Midbrain (tissue), 1 donor: ENCODE results near the gene DMWD.
"Not testable (repeated sequence)": the region's sequence is repeated elsewhere in the genome, so short reads cannot be mapped to it uniquely, and the experiment has no call there.

Source experiments
- DNase-seq: peaks from one replicate; lab custom pipeline; 2025; lab: John Stamatoyannopoulos, UW

The DMWD gene

GRCh38 chr19:45751483-45751882 is 41.2 kb downstream of the DMWD start:
- not testable (repeated sequence) for DNase-seq

- DNase-seq = no peak
Measured at GRCh38 chr19:45747513-45747912, 45.1 kb downstream of the DMWD start.

- DNase-seq = no peak
Measured at GRCh38 chr19:45746866-45747265, 45.8 kb downstream of the DMWD start.

GRCh38 chr19:45745606-45746005 is 47.0 kb downstream of the DMWD start:
- DNase-seq = no peak

- no peak for DNase-seq
Measured at GRCh38 chr19:45742969-45743368, 49.7 kb downstream of the DMWD start.

- DNase-seq = no peak
Measured at GRCh38 chr19:45739498-45740439, 52.9 kb downstream of the DMWD start.

GRCh38 chr19:45733160-45733810 is 59.4 kb downstream of the DMWD start, which contains the start of gene MEIOSIN:
Gene MEIOSIN (plus strand): TSS chr19:45733439. CDS start chr19:45735377, 1,938 bp downstream.
- no peak for DNase-seq
